ENCODE data around the gene DBNDD1. TPM values are rescaled to one million over a fixed set of nuclear protein-coding genes. Genes with fewer than 3 reads are reported as not detected.

Gene DBNDD1
- total and polyA plus RNA-seq, 2 experiments from 2014 or later, result 5.5 to 18.2 TPM

DNA sequence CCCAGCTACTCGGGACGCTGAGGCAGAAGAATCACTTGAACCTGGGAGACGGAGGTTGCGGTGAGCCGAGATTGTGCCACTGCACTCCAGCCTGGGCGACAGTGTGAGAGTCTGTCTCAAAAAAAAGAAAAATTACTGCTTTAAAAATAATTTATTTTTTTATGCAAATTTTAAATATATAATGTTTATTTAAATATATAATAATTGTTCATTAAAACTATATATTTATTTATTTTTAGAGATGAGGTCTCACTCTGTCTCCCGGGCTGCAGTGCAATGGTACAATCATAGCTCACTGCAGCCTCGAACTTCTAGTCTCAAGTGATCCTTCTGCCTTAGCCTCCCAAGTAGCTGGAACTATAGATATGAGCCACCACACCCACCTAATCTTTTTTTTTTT, 15.2 kb upstream of the DBNDD1 start:
- Histone ChIP-seq H3K4me1 (ENCODE audit: insufficient read depth) (no peaks in the 10 kb centered on the region), H3K27ac (no peak overlapping the region), H3K4me2 (no peak overlapping the region), H3K36me3 (replicated peaks; ENCODE audit: insufficient read depth, low read depth) (no peaks in the 10 kb centered on the region), H3K9me3 (ENCODE audit: low read depth) (no peaks in the 10 kb centered on the region), H3K79me2 (no peaks in the 10 kb centered on the region), H3K27me3 (no peaks in the 10 kb centered on the region), H2AFZ (no peak overlapping the region), H3K4me3 (no peak overlapping the region), H3K9me2 (replicated peaks; ENCODE audit: insufficient read depth) (no peaks in the 10 kb centered on the region), H4K20me1 (ENCODE audit: insufficient read depth, poor library complexity, severe bottlenecking) (no peaks in the 10 kb centered on the region)
- no peak for DNase-seq (ENCODE audit: low spot score)
- TF ChIP-seq EZH2phosphoT487 (IDR thresholded peaks at IDR 0.05; ENCODE audit: low read depth, severe bottlenecking, unreplicated experiment), result no peak
- TF ChIP-seq EZH2 (IDR thresholded peaks at IDR 0.05; ENCODE audit: borderline replicate concordance), result no peak
- TF ChIP-seq, protein P1, sequence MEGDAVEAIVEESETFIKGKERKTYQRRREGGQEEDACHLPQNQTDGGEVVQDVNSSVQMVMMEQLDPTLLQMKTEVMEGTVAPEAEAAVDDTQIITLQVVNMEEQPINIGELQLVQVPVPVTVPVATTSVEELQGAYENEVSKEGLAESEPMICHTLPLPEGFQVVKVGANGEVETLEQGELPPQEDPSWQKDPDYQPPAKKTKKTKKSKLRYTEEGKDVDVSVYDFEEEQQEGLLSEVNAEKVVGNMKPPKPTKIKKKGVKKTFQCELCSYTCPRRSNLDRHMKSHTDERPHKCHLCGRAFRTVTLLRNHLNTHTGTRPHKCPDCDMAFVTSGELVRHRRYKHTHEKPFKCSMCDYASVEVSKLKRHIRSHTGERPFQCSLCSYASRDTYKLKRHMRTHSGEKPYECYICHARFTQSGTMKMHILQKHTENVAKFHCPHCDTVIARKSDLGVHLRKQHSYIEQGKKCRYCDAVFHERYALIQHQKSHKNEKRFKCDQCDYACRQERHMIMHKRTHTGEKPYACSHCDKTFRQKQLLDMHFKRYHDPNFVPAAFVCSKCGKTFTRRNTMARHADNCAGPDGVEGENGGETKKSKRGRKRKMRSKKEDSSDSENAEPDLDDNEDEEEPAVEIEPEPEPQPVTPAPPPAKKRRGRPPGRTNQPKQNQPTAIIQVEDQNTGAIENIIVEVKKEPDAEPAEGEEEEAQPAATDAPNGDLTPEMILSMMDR (IDR thresholded peaks at IDR 0.05; ENCODE audit: poor library complexity), result no peak
- WGBS (ENCODE audit: low lambda C conversion rate, missing lambda C conversion rate), result 95% methylated on average over 8 of the region's 8 CpGs

GRCh38 chr16:90033387-90033786, 14.1 kb upstream of the DBNDD1 start:
- Histone ChIP-seq H3K4me3 (no peak overlapping the region), H3K4me1 (ENCODE audit: insufficient read depth) (no peaks in the 10 kb centered on the region), H3K27ac (no peak overlapping the region), H3K4me2 (no peak overlapping the region), H4K20me1 (ENCODE audit: insufficient read depth, poor library complexity, severe bottlenecking) (no peaks in the 10 kb centered on the region), H3K36me3 (replicated peaks; ENCODE audit: insufficient read depth, low read depth) (no peaks in the 10 kb centered on the region), H3K9me2 (replicated peaks; ENCODE audit: insufficient read depth) (no peaks in the 10 kb centered on the region), H2AFZ (no peak overlapping the region), H3K27me3 (no peaks in the 10 kb centered on the region), H3K79me2 (no peaks in the 10 kb centered on the region), H3K9me3 (ENCODE audit: low read depth) (no peaks in the 10 kb centered on the region)
- WGBS (ENCODE audit: low lambda C conversion rate, missing lambda C conversion rate), result 86% methylated on average over 4 of the region's 4 CpGs
- TF ChIP-seq, protein P1 (IDR thresholded peaks at IDR 0.05; ENCODE audit: poor library complexity), result no peak
- TF ChIP-seq EZH2phosphoT487 (IDR thresholded peaks at IDR 0.05; ENCODE audit: low read depth, severe bottlenecking, unreplicated experiment) (no peak), EZH2 (IDR thresholded peaks at IDR 0.05; ENCODE audit: borderline replicate concordance) (no peak)
- DNase-seq (ENCODE audit: low spot score), result no peak

GRCh38 chr16:90032674-90033331, 13.5 kb upstream of the DBNDD1 start:
- H4K20me1 ChIP-seq (ENCODE audit: insufficient read depth, poor library complexity, severe bottlenecking), result no peaks in the 10 kb centered on the region
- H3K9me2 ChIP-seq (replicated peaks; ENCODE audit: insufficient read depth), result no peaks in the 10 kb centered on the region
- 92% methylated on average over 8 of the region's 8 CpGs for WGBS (ENCODE audit: low lambda C conversion rate, missing lambda C conversion rate)
- TF ChIP-seq, protein P1 (IDR thresholded peaks at IDR 0.05; ENCODE audit: poor library complexity), result no peak
- TF ChIP-seq EZH2 (IDR thresholded peaks at IDR 0.05; ENCODE audit: borderline replicate concordance) (no peak), EZH2phosphoT487 (IDR thresholded peaks at IDR 0.05; ENCODE audit: low read depth, severe bottlenecking, unreplicated experiment) (no peak)
- no peak overlapping the region for H2AFZ ChIP-seq
- no peak overlapping the region for H3K4me3 ChIP-seq
- no peaks in the 10 kb centered on the region for H3K79me2 ChIP-seq
- H3K9me3 ChIP-seq (ENCODE audit: low read depth), result no peaks in the 10 kb centered on the region
- no peak for DNase-seq (ENCODE audit: low spot score)
- no peaks in the 10 kb centered on the region for H3K27me3 ChIP-seq
- H3K27ac ChIP-seq, result no peak overlapping the region
- H3K36me3 ChIP-seq (replicated peaks; ENCODE audit: insufficient read depth, low read depth), result no peaks in the 10 kb centered on the region
- H3K4me1 ChIP-seq (ENCODE audit: insufficient read depth), result no peaks in the 10 kb centered on the region
- no peak overlapping the region for H3K4me2 ChIP-seq

Data from hepatocyte (in vitro differentiated cells).